Activated CD8-positive, alpha-beta memory T cell treated with anti-CD3 and anti-CD28 coated beads for 36 hours (primary cell): ENCODE measurements around the gene ZNF652. TPM values are rescaled to one million over a fixed set of nuclear protein-coding genes. Genes with fewer than 3 reads are reported as not detected.

Experiments used
- CTCF ChIA-PET: fragments of 350-600 bp; sonication (Branson Sonifier 250); formaldehyde crosslinking; loops from one replicate; lab custom pipeline; 2021; ENCODE audit warnings: antibody characterized with exemption; lab: Charles Lee
- POLR2A ChIA-PET: fragments of 350-600 bp; sonication (Branson Sonifier 250); formaldehyde crosslinking; loops from one replicate; lab custom pipeline; 2021; ENCODE audit warnings: antibody characterized with exemption; lab: Charles Lee
- total RNA-seq, 2 experiments: library from RNA; stranded (reverse); gene quantifications; one replicate each; pipeline ENCODE4 v1.2.3, GENCODE V29; 2021

Gene ZNF652
- total RNA-seq, 2 experiments from 2014 or later, result 5.6 to 6.5 TPM

GRCh38 chr17:49341356-49341755 is 20.7 kb downstream of the ZNF652 start:
- POLR2A ChIA-PET, result interaction anchor here (0.8 kb wide), 1 partner anchor 10 kb away, joined by 6 read pairs; no protein-coding TSS in a partner anchor
- CTCF ChIA-PET, result interaction anchor here (0.8 to 3.9 kb wide), 2 partner anchors 18 to 23 kb away, joined by 3 to 28 read pairs; no protein-coding TSS in a partner anchor

GRCh38 chr17:49339354-49339753 is 22.7 kb downstream of the ZNF652 start:
- POLR2A ChIA-PET, result interaction anchor here (0.7 to 1.1 kb wide), 2 partner anchors 10 to 396 kb away, joined by 3 to 7 read pairs; no protein-coding TSS in a partner anchor

GRCh38 chr17:49338883-49339282 is 23.2 kb downstream of the ZNF652 start:
- ChIA-PET POLR2A (interaction anchor here (0.6 to 0.7 kb wide), 2 partner anchors 21 to 395 kb away, joined by 3 to 7 read pairs; no protein-coding TSS in a partner anchor), CTCF (interaction anchor here (0.9 to 1.5 kb wide), 3 partner anchors 13 to 65 kb away, joined by 3 to 5 read pairs (median 3); no protein-coding TSS in a partner anchor)

More at GRCh38 chr17:49339354-49339753, 22.7 kb downstream of the ZNF652 start:
- CTCF ChIA-PET, result interaction anchor here (1.5 to 3.9 kb wide), 2 partner anchors 20 to 29 kb away, joined by 5 to 28 read pairs; no protein-coding TSS in a partner anchor

- POLR2A ChIA-PET, result no interaction called here
- CTCF ChIA-PET, result interaction anchor here (0.7 to 1.2 kb wide), 3 partner anchors 10 to 64 kb away, joined by 3 read pairs; no protein-coding TSS in a partner anchor
These were observed 24.2 kb downstream of the ZNF652 start for GRCh38 chr17:49337884-49338283.

- POLR2A ChIA-PET, result no interaction called here
These were observed 27.1 kb downstream of the ZNF652 start for GRCh38 chr17:49334744-49335512.

GRCh38 chr17:49333804-49334203 is 28.2 kb downstream of the ZNF652 start:
- POLR2A ChIA-PET, result no interaction called here
- CTCF ChIA-PET, result no interaction called here

More at GRCh38 chr17:49334744-49335512, 27.1 kb downstream of the ZNF652 start:
- CTCF ChIA-PET, result interaction anchor here (0.7 kb wide), 1 partner anchor 1051 kb away, joined by 4 read pairs; no protein-coding TSS in a partner anchor

GRCh38 chr17:49327835-49328784 is 33.9 kb downstream of the ZNF652 start:
- CTCF ChIA-PET, result no interaction called here
- POLR2A ChIA-PET, result no interaction called here

GRCh38 chr17:49325980-49326379 is 36.1 kb downstream of the ZNF652 start:
- POLR2A ChIA-PET, result no interaction called here
- CTCF ChIA-PET, result interaction anchor here (0.7 kb wide), 2 partner anchors 9 to 170 kb away, joined by 3 to 5 read pairs; no protein-coding TSS in a partner anchor

- ChIA-PET CTCF (interaction anchor here (0.6 to 2.0 kb wide), 4 partner anchors 23 to 172 kb away, joined by 3 to 11 read pairs (median 4); no protein-coding TSS in a partner anchor), POLR2A (no interaction called here)
These were observed 43.5 kb downstream of the ZNF652 start for GRCh38 chr17:49318435-49318965.

- POLR2A ChIA-PET, result no interaction called here
- CTCF ChIA-PET, result interaction anchor here (0.6 to 3.8 kb wide), 13 partner anchors 9 to 123 kb away, joined by 3 to 27 read pairs (median 4); no protein-coding TSS in a partner anchor
These were observed 45.0 kb downstream of the ZNF652 start for GRCh38 chr17:49316889-49317675.

GRCh38 chr17:49316258-49316570 is 45.8 kb downstream of the ZNF652 start:
- CTCF ChIA-PET, result interaction anchor here (0.9 to 3.8 kb wide), 14 partner anchors 13 to 122 kb away, joined by 3 to 27 read pairs (median 6); no protein-coding TSS in a partner anchor
- POLR2A ChIA-PET, result no interaction called here

- POLR2A ChIA-PET, result no interaction called here
- CTCF ChIA-PET, result interaction anchor here (0.7 to 3.8 kb wide), 20 partner anchors 14 to 1458 kb away, joined by 3 to 27 read pairs (median 4); no protein-coding TSS in a partner anchor
These were observed 46.3 kb downstream of the ZNF652 start for GRCh38 chr17:49315551-49316257.

GRCh38 chr17:49312722-49313121 is 49.3 kb downstream of the ZNF652 start:
- ChIA-PET POLR2A (no interaction called here), CTCF (no interaction called here)

- POLR2A ChIA-PET, result no interaction called here
These were observed 62.1 kb downstream of the ZNF652 start for GRCh38 chr17:49299996-49300395.

GRCh38 chr17:49298371-49298976 is 63.6 kb downstream of the ZNF652 start:
- ChIA-PET POLR2A (no interaction called here), CTCF (interaction anchor here (0.6 kb wide), 1 partner anchor 666 kb away, joined by 6 read pairs; no protein-coding TSS in a partner anchor)

More at GRCh38 chr17:49299996-49300395, 62.1 kb downstream of the ZNF652 start:
- CTCF ChIA-PET, result interaction anchor here (0.7 to 1.6 kb wide), 2 partner anchors 9 to 194 kb away, joined by 3 read pairs; no protein-coding TSS in a partner anchor

GRCh38 chr17:49297141-49297540 is 64.9 kb downstream of the ZNF652 start:
- POLR2A ChIA-PET, result no interaction called here
- CTCF ChIA-PET, result no interaction called here

GRCh38 chr17:49294122-49294521 is 67.9 kb downstream of the ZNF652 start:
- POLR2A ChIA-PET, result no interaction called here
- CTCF ChIA-PET, result no interaction called here
